ENCODE measurements around the gene ZNF445.
"Not testable (repeated sequence)": the region's sequence is repeated elsewhere in the genome, so short reads cannot be mapped to it uniquely, and the experiment has no call there.

Gene ZNF445

GRCh38 chr3:44474886-44475285 lies 2.6 kb downstream of the ZNF445 start:
- not testable (repeated sequence) for DNase-seq

- no peak for DNase-seq
Observed at GRCh38 chr3:44470430-44470829, 7.0 kb downstream of the ZNF445 start.

GRCh38 chr3:44469914-44470313 lies 7.6 kb downstream of the ZNF445 start:
- no peak for DNase-seq

DNA sequence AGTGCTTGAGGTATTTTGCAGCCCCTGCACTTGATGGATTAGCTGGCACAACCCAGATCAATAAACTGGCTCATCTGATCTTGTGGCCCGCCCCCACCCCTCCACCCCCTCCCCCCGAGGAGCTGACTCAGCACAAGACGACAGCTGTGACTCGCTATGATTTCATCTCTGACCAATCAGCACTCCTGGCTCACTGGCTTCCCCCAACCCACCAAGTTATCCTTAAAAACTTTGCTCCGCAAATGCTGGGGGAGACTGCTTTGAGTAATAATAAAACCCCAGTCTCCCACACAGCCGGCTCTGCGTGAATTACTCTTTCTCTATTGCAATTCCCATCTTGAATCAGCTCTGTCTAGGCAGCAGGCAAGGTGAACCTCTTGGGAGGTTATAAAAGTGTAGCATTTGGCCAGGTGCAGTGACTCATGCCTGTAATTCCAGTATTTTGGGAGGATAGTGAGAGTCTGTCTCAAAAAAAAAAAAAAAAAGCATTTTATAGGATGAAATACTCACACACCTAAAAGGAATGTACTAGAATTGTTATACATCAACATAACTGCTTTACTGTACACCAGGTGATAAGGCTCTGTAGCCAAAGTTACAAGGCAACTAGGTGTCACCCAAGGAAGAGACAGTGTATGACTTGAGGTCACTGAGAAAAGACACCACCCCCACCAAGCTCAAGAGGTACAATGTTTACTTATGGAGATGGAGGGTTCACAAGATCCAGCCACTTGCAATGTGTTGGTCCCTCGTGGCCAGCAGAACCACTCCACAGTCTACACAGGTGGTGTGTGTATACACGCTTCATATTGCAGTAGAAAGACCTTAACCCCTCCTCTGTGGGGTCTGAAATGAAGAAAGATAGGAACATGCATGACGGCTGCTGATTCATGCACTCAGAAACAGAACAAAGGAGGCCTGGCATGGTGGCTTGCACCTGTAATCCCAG lies 8.6 kb downstream of the ZNF445 start:
- DNase-seq: no peak

DNA sequence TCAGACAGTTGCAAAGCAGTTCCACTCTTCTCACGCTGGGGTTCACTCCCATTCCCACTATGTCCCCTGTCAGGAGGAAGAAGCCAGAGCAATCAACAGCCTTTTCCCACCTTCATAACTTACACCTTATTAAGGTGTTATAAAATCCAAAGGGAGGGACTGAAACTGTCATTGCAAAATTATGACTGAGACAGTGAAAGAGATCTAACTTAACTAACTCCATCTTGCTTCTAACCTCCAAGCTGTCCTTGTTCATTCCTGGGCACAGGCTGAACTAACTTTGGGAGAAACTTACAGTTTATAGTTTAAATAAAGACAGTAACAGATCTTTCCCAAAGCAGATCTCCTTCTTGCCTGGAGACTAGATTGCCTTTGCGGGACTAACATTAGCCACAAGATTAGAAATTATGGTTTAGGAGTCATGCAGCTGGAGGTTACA lies 9.4 kb downstream of the ZNF445 start:
- not testable (repeated sequence) for DNase-seq

DNA sequence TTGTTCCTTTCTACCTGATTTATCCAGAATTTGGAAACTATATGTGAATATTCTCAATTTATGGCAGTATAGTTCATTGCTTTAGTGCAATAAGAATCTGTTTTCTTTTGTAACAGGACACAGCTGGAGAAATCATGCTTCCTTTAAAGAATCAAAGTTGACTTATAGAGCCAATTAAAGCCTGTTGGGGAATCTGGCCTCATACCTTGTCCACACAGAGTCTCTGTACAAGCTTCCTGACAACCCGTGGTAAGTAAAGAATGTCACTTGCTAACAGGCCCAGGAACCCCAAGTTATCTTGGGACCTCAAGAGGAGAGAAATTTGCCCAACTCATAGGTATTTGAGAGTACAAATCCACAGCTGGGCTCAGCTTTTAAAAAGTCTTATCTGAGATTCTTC lies 10.2 kb downstream of the ZNF445 start:
- DNase-seq: no peak

GRCh38 chr3:44464920-44465319 lies 12.6 kb downstream of the ZNF445 start:
- not testable (repeated sequence) for DNase-seq

GRCh38 chr3:44464509-44464908 lies 13.0 kb downstream of the ZNF445 start:
- DNase-seq: no peak

DNA sequence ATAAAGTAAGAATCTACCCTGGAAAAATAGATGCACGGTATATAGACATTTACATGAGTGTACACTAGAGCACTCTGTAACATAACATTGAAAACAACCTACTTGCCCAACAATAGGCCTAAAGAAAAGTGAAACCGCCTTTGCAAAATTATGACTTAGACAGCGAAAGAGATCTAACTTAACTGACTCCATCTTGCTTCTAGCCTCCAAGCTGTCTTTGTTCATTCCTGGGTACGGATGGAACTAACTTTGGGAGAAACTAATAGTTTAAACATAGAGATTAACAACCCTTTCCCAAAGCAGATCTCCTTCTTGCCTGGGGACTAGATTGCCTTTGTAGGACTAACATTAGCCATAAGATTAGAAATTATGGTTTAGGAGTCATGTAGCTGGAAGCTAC lies 17.4 kb downstream of the ZNF445 start:
- DNase-seq: not testable (repeated sequence)

- no peak for DNase-seq
Observed at GRCh38 chr3:44455318-44455717, 22.2 kb downstream of the ZNF445 start.

- no peak for DNase-seq
Observed at GRCh38 chr3:44454258-44454657, 23.2 kb downstream of the ZNF445 start.

- no peak for DNase-seq
Observed at GRCh38 chr3:44451441-44451840, 26.0 kb downstream of the ZNF445 start.

DNA sequence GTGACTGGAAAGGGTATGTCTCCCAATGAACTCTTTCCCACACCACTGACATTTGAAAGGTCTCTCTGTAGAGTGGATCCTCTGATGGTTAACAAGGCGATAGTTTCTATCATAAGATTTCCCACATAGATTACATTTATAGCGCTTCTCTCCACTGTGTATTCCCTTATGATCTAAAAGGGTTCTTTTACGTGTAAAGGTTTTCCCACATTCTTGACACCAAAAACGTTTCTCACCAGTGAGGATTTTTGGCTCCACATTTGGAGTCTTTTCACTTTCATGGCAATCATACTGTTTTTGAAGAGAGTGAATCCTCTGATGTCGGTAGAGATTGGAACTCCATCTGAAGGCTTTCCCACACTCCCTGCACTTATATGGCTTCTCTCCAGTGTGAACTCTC lies 30.5 kb downstream of the ZNF445 start:
- no peak for DNase-seq

- no peak for DNase-seq
Observed at GRCh38 chr3:44445786-44446185, 31.7 kb downstream of the ZNF445 start.

DNA sequence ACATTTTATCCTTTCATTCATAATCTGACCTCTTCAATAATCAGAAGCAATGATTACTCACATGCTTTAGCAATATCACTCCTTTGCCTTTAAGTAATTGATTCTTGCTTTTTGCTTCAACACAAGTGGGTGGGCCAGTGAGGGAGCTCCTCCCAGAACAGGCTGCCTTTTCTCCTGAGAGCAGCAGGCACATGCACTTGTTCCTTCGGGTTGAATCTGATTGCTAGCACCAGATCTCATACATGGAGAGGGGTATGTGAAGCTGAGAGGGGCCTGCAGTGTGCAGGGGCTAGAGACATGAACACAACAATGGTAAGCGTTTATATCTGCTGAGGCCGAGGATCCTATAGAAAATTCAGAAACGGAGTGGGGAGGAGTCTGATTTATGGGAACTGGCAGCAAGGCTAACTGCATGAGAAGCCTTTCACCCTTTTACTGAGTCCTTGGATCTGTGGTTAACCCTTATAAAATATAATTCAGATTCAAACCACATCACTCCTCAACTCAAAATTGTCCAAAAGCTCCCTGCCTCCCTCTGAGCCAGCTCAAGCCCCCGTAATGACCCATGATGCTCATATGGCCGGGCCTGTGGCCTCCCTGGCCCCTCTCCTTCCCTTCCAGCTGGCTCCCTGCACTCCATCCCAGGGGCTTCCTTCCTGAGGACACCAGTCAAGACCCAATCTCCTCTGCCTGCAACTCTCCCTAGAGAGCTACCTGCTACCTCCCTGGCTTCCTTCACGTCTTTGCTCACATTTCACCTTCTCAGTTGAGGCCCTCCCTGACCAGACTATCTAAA lies 32.4 kb downstream of the ZNF445 start:
- DNase-seq: no peak

DNA sequence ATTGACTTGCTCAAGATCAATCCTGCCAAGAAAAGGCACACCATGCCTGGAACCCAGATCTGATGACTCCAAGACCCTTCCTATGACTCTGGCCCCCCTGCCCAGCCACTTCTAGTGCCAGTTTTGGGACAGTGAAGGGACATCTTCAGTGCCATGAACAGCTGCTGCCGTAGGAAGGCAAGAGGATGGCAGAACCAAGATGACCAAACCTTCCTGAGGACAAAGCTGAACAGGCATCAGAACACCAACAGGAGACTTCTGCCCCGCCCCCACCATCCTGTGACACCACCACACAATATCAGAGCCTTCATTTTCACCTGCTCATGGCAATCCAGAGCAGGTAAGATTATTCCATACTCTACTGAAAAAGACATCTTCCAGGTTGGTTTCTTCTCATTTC lies 33.0 kb downstream of the ZNF445 start:
- DNase-seq: no peak

- no peak for DNase-seq
Observed at GRCh38 chr3:44442596-44443309, 34.7 kb downstream of the ZNF445 start.

- peak; percentile 100 for DNase-seq
Observed at GRCh38 chr3:44439499-44440295, 37.8 kb downstream of the ZNF445 start.

GRCh38 chr3:44437800-44438199 lies 39.7 kb downstream of the ZNF445 start:
- no peak for DNase-seq

- no peak for DNase-seq
Observed at GRCh38 chr3:44436181-44436580, 41.3 kb downstream of the ZNF445 start.

- no peak for DNase-seq
Observed at GRCh38 chr3:44434834-44435510, 42.5 kb downstream of the ZNF445 start.

DNA sequence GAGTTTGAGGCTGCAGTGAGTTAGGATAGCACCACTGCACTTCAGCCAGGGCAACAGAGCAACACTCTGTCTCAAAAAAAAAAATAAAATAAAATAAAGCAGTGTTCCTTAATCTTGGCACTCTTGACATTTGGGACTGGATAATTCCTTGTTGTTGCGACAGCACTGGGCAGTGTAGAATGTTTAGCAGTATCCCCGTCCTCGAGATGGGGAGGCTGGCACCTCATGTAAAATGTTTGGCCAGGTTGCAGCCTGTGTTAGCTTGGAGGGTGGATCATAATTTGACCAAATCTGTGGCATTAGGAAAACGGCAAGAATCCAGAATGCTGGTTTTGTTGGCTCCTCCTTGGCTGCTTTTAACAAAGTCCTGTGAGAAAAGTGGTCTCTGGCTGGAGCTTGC lies 47.0 kb downstream of the ZNF445 start:
- no peak for DNase-seq

Data from AML-193 (cell line).